IPS DF 4.7 (cell line): ENCODE data around the gene DAP3.
"Not testable (repeated sequence)": the region's sequence is repeated elsewhere in the genome, so short reads cannot be mapped to it uniquely, and the experiment has no call there.

Source experiments
- DNase-seq: peaks from one replicate; pipeline ENCODE4 v3.0.0-alpha.2; 2013; ENCODE audit warnings: low spot score; ENCODE audit errors: extremely low read depth

Gene DAP3

GRCh38 chr1:155689081-155689607 lies at the start of gene DAP3:
Gene DAP3, plus strand, starts transcription at chr1:155689091. Its CDS starts 20,689 bp downstream, at chr1:155709780.
- DNase-seq, result not testable (repeated sequence)

GRCh38 chr1:155640367-155640766 lies 48.5 kb upstream of the DAP3 start:
- no peak for DNase-seq

GRCh38 chr1:155642559-155643180 lies 46.2 kb upstream of the DAP3 start:
- DNase-seq, result not testable (repeated sequence)

- no peak for DNase-seq
Measured at GRCh38 chr1:155643230-155643629, 45.7 kb upstream of the DAP3 start.

- no peak for DNase-seq
Measured at GRCh38 chr1:155645034-155645598, 43.8 kb upstream of the DAP3 start.

GRCh38 chr1:155645648-155646047 lies 43.2 kb upstream of the DAP3 start:
- DNase-seq, result no peak

GRCh38 chr1:155646307-155646706 lies 42.6 kb upstream of the DAP3 start:
- DNase-seq, result no peak

GRCh38 chr1:155648207-155649147 lies 40.4 kb upstream of the DAP3 start:
- no peak for DNase-seq

- no peak for DNase-seq
Measured at GRCh38 chr1:155649676-155650075, 39.2 kb upstream of the DAP3 start.

GRCh38 chr1:155650231-155650757 lies 38.6 kb upstream of the DAP3 start:
- DNase-seq, result no peak

GRCh38 chr1:155651861-155652661 lies 36.8 kb upstream of the DAP3 start:
- DNase-seq, result no peak

GRCh38 chr1:155652951-155653350 lies 35.9 kb upstream of the DAP3 start:
- DNase-seq, result no peak

GRCh38 chr1:155657463-155657862 lies 31.4 kb upstream of the DAP3 start:
- DNase-seq, result no peak

GRCh38 chr1:155661239-155661638 lies 27.7 kb upstream of the DAP3 start:
- DNase-seq, result not testable (repeated sequence)

- DNase-seq, result no peak
Measured at GRCh38 chr1:155669233-155670162, 19.4 kb upstream of the DAP3 start.

GRCh38 chr1:155671750-155672149 lies 17.1 kb upstream of the DAP3 start:
- DNase-seq, result no peak

- no peak for DNase-seq
Measured at GRCh38 chr1:155673003-155673402, 15.9 kb upstream of the DAP3 start.

- DNase-seq, result no peak
Measured at GRCh38 chr1:155678027-155678426, 10.9 kb upstream of the DAP3 start.

GRCh38 chr1:155678992-155679391 lies 9.9 kb upstream of the DAP3 start:
- DNase-seq, result not testable (repeated sequence)

GRCh38 chr1:155680531-155680930 lies 8.4 kb upstream of the DAP3 start:
- no peak for DNase-seq
